PFSK-1 (cell line): Measurements from ENCODE around the gene SNX8.

Experiments used
- POLR2AphosphoS5 ChIP-seq: IDR thresholded peaks from 2 replicates; pipeline ENCODE4 v1.6.1; 2012; ENCODE audit warnings: low read depth, mild to moderate bottlenecking, control low read depth, low read length, moderate library complexity
- SIN3A ChIP-seq: IDR thresholded peaks from 2 replicates; pipeline ENCODE4 v1.6.1; 2012; ENCODE audit warnings: mild to moderate bottlenecking, low read length, moderate library complexity, borderline replicate concordance; ENCODE audit not compliant: insufficient read depth
- TAF1 ChIP-seq: IDR thresholded peaks from 2 replicates; pipeline ENCODE4 v1.6.1; 2012; ENCODE audit warnings: low read length, control low read depth, borderline replicate concordance; ENCODE audit not compliant: insufficient read depth
- TF ChIP-seq, protein P1 (sequence below), 2 experiments: IDR thresholded peaks; 2 replicates each; pipeline versions ENCODE4 v1.6.1 to v1.8.0; 2011 to 2012; ENCODE audit warnings: low read depth in 2 of 2, low read length in 2 of 2, control low read depth in 1 of 2, inconsistent platforms in 1 of 2, mild to moderate bottlenecking in 1 of 2, moderate library complexity in 1 of 2; ENCODE audit not compliant: insufficient read depth in 1 of 2

DNA sequence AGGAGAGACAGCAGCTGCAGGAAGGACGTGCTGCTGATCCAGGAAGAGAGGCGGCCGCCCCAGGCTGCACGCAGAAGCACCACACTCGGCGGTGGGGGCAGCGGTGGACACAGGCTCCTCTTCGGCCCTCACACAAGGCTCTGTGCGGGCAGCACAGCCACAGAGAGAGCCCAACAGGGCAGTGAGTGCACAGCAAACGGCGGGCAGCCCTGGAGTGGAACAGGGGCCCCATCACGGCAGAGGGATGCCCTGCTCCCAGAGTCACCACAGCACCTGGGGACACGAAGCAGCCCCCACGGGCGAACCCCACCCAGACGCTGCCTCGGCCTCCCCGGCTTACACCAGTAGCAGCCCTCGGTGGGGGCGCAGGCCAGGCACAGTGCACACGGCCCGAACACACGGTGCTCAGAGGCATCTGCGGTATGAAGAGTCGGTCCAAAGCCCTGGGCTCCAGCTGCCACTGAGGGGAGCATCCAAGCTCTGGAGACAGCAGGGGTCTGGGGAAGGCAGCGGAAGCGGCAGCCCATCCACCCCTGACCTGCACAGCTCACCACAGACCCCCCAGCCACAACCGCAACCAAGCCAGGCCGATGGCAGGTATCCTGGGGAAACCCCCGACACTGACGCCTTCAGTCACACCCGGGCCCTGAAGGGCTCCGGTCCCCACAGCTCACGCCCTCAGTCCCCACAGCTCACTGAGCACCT, 55.4 kb downstream of the SNX8 start:
- TF ChIP-seq, protein P1, sequence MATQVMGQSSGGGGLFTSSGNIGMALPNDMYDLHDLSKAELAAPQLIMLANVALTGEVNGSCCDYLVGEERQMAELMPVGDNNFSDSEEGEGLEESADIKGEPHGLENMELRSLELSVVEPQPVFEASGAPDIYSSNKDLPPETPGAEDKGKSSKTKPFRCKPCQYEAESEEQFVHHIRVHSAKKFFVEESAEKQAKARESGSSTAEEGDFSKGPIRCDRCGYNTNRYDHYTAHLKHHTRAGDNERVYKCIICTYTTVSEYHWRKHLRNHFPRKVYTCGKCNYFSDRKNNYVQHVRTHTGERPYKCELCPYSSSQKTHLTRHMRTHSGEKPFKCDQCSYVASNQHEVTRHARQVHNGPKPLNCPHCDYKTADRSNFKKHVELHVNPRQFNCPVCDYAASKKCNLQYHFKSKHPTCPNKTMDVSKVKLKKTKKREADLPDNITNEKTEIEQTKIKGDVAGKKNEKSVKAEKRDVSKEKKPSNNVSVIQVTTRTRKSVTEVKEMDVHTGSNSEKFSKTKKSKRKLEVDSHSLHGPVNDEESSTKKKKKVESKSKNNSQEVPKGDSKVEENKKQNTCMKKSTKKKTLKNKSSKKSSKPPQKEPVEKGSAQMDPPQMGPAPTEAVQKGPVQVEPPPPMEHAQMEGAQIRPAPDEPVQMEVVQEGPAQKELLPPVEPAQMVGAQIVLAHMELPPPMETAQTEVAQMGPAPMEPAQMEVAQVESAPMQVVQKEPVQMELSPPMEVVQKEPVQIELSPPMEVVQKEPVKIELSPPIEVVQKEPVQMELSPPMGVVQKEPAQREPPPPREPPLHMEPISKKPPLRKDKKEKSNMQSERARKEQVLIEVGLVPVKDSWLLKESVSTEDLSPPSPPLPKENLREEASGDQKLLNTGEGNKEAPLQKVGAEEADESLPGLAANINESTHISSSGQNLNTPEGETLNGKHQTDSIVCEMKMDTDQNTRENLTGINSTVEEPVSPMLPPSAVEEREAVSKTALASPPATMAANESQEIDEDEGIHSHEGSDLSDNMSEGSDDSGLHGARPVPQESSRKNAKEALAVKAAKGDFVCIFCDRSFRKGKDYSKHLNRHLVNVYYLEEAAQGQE (IDR thresholded peaks at IDR 0.05; ENCODE audit: insufficient read depth in 1 of 2, low read depth in 2 of 2, low read length in 2 of 2), result no peak
- TF ChIP-seq TAF1, result no peak
- no peak for TF ChIP-seq SIN3A
- TF ChIP-seq POLR2AphosphoS5, result no peak
